ENCODE data around the gene PIK3CB.

DNA sequence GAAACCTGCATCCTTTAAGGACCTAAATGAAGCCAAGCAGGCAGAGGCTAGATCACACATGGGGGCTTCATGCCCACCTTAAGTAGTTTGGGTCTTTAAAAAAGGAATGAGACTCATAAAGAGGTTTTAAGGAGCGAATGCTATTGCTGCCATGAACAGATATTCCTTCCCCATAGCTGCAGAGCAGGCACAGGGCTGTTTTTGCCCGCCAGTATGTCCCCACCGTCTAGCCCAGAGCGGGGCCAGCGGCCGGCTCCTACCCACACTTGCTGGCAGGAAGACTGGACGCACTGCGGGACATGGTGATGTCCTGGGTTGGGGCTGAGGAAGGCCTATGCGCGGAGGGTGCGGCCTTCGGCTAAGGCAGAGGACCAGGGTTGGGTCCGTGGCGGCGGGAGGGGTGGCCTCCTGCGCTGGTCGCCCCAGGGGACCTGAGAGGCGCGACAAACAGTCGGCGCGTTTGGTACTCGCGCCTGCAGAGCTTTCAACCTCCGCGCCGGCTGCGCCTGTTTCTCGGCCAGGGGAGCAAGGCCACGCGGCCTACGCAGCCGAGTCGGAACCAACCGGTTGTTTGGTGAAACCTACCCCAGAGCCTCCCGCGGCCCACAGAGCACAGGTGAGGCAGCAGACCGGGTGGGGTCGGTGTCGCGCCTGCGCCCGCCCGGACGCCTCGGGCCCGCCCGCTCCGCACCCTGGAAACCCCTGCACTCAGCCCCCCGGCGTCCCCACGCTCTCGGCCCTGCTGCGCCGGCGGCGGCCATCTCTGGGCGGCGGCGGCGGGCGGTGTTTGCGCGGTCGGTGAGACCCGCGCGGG lies 226.2 kb downstream of the PIK3CB start, which contains the start of gene FAIM:
- TF ChIP-seq, protein P1, sequence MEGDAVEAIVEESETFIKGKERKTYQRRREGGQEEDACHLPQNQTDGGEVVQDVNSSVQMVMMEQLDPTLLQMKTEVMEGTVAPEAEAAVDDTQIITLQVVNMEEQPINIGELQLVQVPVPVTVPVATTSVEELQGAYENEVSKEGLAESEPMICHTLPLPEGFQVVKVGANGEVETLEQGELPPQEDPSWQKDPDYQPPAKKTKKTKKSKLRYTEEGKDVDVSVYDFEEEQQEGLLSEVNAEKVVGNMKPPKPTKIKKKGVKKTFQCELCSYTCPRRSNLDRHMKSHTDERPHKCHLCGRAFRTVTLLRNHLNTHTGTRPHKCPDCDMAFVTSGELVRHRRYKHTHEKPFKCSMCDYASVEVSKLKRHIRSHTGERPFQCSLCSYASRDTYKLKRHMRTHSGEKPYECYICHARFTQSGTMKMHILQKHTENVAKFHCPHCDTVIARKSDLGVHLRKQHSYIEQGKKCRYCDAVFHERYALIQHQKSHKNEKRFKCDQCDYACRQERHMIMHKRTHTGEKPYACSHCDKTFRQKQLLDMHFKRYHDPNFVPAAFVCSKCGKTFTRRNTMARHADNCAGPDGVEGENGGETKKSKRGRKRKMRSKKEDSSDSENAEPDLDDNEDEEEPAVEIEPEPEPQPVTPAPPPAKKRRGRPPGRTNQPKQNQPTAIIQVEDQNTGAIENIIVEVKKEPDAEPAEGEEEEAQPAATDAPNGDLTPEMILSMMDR (IDR thresholded peaks at IDR 0.05; ENCODE audit: poor library complexity, severe bottlenecking), result no peak
- TF ChIP-seq RAD21 (conservative IDR thresholded peaks at IDR 0.05) (no peak), MXI1 (conservative IDR thresholded peaks at IDR 0.05; ENCODE audit: poor library complexity, severe bottlenecking) (no peak), EP300 (conservative IDR thresholded peaks at IDR 0.05; ENCODE audit: poor library complexity, severe bottlenecking) (no peak), EZH2 (IDR thresholded peaks at IDR 0.05; ENCODE audit: borderline replicate concordance, insufficient read depth, low read length, poor library complexity, severe bottlenecking) (no peak), TAF1 (IDR thresholded peaks at IDR 0.05; ENCODE audit: low read depth) (no peak), POLR2AphosphoS5 (IDR thresholded peaks at IDR 0.05) (no peak), SMC3 (conservative IDR thresholded peaks at IDR 0.05; ENCODE audit: poor library complexity) (no peak)
- TF ChIP-seq, protein P2, sequence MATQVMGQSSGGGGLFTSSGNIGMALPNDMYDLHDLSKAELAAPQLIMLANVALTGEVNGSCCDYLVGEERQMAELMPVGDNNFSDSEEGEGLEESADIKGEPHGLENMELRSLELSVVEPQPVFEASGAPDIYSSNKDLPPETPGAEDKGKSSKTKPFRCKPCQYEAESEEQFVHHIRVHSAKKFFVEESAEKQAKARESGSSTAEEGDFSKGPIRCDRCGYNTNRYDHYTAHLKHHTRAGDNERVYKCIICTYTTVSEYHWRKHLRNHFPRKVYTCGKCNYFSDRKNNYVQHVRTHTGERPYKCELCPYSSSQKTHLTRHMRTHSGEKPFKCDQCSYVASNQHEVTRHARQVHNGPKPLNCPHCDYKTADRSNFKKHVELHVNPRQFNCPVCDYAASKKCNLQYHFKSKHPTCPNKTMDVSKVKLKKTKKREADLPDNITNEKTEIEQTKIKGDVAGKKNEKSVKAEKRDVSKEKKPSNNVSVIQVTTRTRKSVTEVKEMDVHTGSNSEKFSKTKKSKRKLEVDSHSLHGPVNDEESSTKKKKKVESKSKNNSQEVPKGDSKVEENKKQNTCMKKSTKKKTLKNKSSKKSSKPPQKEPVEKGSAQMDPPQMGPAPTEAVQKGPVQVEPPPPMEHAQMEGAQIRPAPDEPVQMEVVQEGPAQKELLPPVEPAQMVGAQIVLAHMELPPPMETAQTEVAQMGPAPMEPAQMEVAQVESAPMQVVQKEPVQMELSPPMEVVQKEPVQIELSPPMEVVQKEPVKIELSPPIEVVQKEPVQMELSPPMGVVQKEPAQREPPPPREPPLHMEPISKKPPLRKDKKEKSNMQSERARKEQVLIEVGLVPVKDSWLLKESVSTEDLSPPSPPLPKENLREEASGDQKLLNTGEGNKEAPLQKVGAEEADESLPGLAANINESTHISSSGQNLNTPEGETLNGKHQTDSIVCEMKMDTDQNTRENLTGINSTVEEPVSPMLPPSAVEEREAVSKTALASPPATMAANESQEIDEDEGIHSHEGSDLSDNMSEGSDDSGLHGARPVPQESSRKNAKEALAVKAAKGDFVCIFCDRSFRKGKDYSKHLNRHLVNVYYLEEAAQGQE (IDR thresholded peaks at IDR 0.05; ENCODE audit: borderline replicate concordance), result no peak
